A549 treated with Mapracorat at 1 μM for 4 hours (cell line): Measurements from ENCODE around the gene TMEM234. TPM values are rescaled to one million over a fixed set of nuclear protein-coding genes. Genes with fewer than 3 reads are reported as not detected.

Source experiments
- total RNA-seq: library from RNA; stranded (reverse); fragments of 200-300 nt; extraction: Qiagen RNA extraction; gene quantifications from 5 replicates; pipeline ENCODE4 v1.2.3, GENCODE V29; 2022

The TMEM234 gene
- 8.2 to 9.2 TPM (median 8.7 TPM) in 5 replicates for total RNA-seq

GRCh38 chr1:32221980-32222755, at the start of gene TMEM234, which contains the start of gene EIF3I:
TSS of gene TMEM234 (minus strand) at chr1:32222353. CDS start at chr1:32222322, 31 bp downstream.
TSS of gene EIF3I (plus strand) at chr1:32222407. CDS start at chr1:32222442, 35 bp downstream.

GRCh38 chr1:32250893-32251716, 29.0 kb upstream of the TMEM234 start, which contains the start of gene LCK:
TSS of gene LCK (plus strand) at chr1:32251265. CDS start at chr1:32274330, 23,065 bp downstream.

GRCh38 chr1:32246888-32247273, 24.7 kb upstream of the TMEM234 start, which contains the start of gene FAM167B:
TSS of gene FAM167B (plus strand) at chr1:32247222. CDS start at chr1:32247422, 200 bp downstream.

DNA sequence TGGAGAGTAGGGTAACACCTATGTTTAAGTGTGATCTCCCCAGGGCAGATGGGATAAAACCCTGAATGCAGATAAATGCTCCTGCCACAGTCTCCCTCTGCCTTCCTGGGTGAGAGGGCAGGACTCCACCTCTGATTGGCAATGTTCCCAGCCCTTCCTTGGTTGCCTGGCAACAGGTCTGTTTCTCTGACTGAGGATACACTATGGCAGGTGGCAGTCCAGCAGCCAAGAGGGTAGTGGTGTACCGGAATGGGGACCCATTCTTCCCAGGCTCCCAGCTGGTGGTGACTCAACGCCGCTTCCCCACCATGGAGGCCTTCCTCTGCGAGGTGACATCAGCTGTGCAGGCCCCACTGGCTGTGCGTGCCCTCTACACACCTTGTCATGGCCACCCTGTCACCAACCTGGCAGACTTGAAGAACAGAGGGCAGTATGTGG, 13.2 kb downstream of the TMEM234 start, which contains the start of gene DCDC2B:
Gene DCDC2B, plus strand, starts transcription at position 199 of the 438 bp plus-strand sequence. Its CDS starts 5 bp downstream, at position 204.

DNA sequence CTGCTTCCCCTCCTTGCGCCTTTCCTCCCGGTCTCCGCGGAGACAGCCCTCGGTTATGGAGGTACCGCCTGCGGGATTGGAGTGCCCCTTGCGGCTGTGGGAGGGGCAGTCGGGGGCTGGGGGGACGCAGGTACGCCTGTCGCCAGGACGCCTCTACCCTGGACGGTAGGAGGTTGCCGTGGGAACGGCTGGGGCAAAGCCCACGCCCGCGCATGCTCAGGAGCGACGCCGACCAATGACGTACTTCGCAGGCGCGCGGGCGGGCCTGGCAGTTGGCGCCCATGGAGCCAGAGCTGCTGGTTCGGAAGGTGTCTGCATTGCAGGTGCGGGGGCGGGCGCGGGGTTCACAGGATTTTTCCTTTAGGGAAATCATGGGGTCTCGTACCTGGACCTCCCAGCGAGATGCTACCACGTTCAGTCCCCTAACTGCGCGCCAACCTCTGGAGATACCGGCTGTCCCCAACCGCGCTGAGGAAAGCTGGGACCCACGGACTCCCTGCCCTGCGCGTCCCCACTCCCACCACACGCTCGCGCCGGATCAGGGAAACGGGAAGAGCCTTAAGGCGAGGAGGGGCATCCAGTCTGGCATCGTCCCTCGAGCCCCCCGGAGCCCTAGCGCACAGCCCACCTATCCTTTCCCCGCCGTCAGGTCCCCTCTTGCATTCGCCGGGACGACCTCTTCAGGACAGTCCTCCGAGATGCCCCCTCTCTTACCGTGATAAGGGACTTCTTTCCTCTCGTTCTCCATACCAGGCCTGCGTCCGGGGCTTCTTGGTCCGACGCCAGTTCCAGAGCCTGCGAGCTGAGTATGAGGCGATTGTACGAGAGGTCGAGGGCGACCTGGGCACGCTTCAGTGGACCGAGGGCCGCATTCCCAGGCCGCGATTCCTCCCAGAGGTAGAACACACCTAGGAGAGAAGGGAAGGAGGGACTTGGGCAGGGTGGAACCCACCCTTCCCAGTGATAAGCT, 16.5 kb downstream of the TMEM234 start, which contains the start of gene IQCC:
Gene IQCC, plus strand, starts transcription at position 271 of the 970 bp plus-strand sequence. Its CDS starts 11 bp downstream, at position 282.

GRCh38 chr1:32200226-32201010, 21.7 kb downstream of the TMEM234 start, which contains the start of gene CCDC28B:
TSS of gene CCDC28B (plus strand) at chr1:32200595. CDS start at chr1:32201936, 1,341 bp downstream.

GRCh38 chr1:32179443-32180185, 42.5 kb downstream of the TMEM234 start, which contains the start of gene TXLNA:
TSS of gene TXLNA (plus strand) at chr1:32179675. CDS start at chr1:32180346, 671 bp downstream.

Other genes starting within 250 kb of the TMEM234 start
- 121 to 138 TPM (median 137 TPM) in 5 replicates for gene KHDRBS1, start 208.5 kb downstream of the TMEM234 start, total RNA-seq
- gene TMEM39B, start 149.4 kb downstream of the TMEM234 start, total RNA-seq: 8.3 to 12.3 TPM (median 10.7 TPM) in 5 replicates
- gene KPNA6, start 114.3 kb downstream of the TMEM234 start, total RNA-seq: 13.9 to 16.6 TPM (median 14.5 TPM) in 5 replicates
- gene TXLNA, start 42.7 kb downstream of the TMEM234 start, total RNA-seq: 25.9 to 29.9 TPM (median 26.8 TPM) in 5 replicates
- 1.8 to 2.4 TPM (median 2.0 TPM) in 5 replicates for gene CCDC28B, start 21.8 kb downstream of the TMEM234 start, total RNA-seq
- gene IQCC, start 16.7 kb downstream of the TMEM234 start, total RNA-seq: 1.2 to 2.4 TPM (median 1.8 TPM) in 5 replicates
- not detected in 5 replicates for gene DCDC2B, start 13.3 kb downstream of the TMEM234 start, total RNA-seq
- 258 to 281 TPM (median 272 TPM) in 5 replicates for gene EIF3I, start 54 bp upstream of the TMEM234 start, total RNA-seq
- gene FAM167B, start 24.9 kb upstream of the TMEM234 start, total RNA-seq: 0.40 to 0.70 TPM (median 0.58 TPM) in 5 replicates
- gene LCK, start 28.9 kb upstream of the TMEM234 start, total RNA-seq: not detected in 5 replicates
- 52.5 to 57.3 TPM (median 53.7 TPM) in 5 replicates for gene HDAC1, start 69.7 kb upstream of the TMEM234 start, total RNA-seq
- gene MARCKSL1, start 113.9 kb upstream of the TMEM234 start, total RNA-seq: 56.5 to 70.2 TPM (median 68.3 TPM) in 5 replicates
- gene FAM229A, start 140.1 kb upstream of the TMEM234 start, total RNA-seq: 2.5 to 5.6 TPM (median 4.0 TPM) in 5 replicates
- 0.86 TPM in 1 of 5 replicates, not detected in the others for gene TSSK3, start 140.2 kb upstream of the TMEM234 start, total RNA-seq
- 17.3 to 21.5 TPM (median 20.5 TPM) in 5 replicates for gene BSDC1, start 172.1 kb upstream of the TMEM234 start, total RNA-seq
- gene ZBTB8B, start 242.7 kb upstream of the TMEM234 start, total RNA-seq: 0.01 TPM in 1 of 5 replicates, not detected in the others